ENCODE data around the gene RPRD1B. TPM values are rescaled to one million over a fixed set of nuclear protein-coding genes. Genes with fewer than 3 reads are reported as not detected.

The RPRD1B gene
- total and polyA plus RNA-seq, 2 of the 13 experiments (the other 11 are each of a cell fraction or from before 2014, with no cell fraction given) = 31.1 to 41.5 TPM

- TF ChIP-seq ZNF687 (CRISPR knock-in tag; IDR thresholded peaks at IDR 0.05) = no peak
- TF ChIP-seq DMAP1 (CRISPR knock-in tag; IDR thresholded peaks at IDR 0.05) = no peak
- no peak for TF ChIP-seq TFAP4 (IDR thresholded peaks at IDR 0.05; ENCODE audit: borderline replicate concordance, low read depth)
- no peak for TF ChIP-seq HOXA5 (CRISPR knock-in tag; IDR thresholded peaks at IDR 0.05)
- peak; percentile 37 for TF ChIP-seq ARID4A (CRISPR knock-in tag; IDR thresholded peaks at IDR 0.05; ENCODE audit: borderline replicate concordance)
- no peak for TF ChIP-seq KDM6A (CRISPR knock-in tag; IDR thresholded peaks at IDR 0.05; ENCODE audit: low read depth)
- 0 out of 2 replicates have a peak, but pooled peaks have one; percentile 38 for TF ChIP-seq FOXC1 (CRISPR knock-in tag; IDR thresholded peaks at IDR 0.05; ENCODE audit: borderline replicate concordance)
- no peak for TF ChIP-seq ATF6 (CRISPR knock-in tag; conservative IDR thresholded peaks at IDR 0.05)
- TF ChIP-seq KAT7 (CRISPR knock-in tag; IDR thresholded peaks at IDR 0.05; ENCODE audit: borderline replicate concordance) = no peak
- TF ChIP-seq POLR2G (IDR thresholded peaks at IDR 0.05; ENCODE audit: low read depth, low read length) = no peak
- no peak for TF ChIP-seq SIN3A (IDR thresholded peaks at IDR 0.05; ENCODE audit: borderline replicate concordance, low read depth, low read length)
- TF ChIP-seq RNF219 (CRISPR knock-in tag; IDR thresholded peaks at IDR 0.05) = no peak
- TF ChIP-seq TEAD3 (CRISPR knock-in tag; optimal IDR thresholded peaks at IDR 0.05; ENCODE audit: borderline replicate concordance) = peak; percentile 40
- no peak for TF ChIP-seq HNRNPUL1 (IDR thresholded peaks at IDR 0.05; ENCODE audit: low read depth, low read length)
- TF ChIP-seq SMYD3 (CRISPR knock-in tag; IDR thresholded peaks at IDR 0.05) = no peak
Measured at GRCh38 chr20:38113401-38114325, 80.1 kb downstream of the RPRD1B start (continued).
